Neuron (in vitro differentiated cells): ENCODE data around the gene APPBP2.
"Not testable (repeated sequence)": the region's sequence is repeated elsewhere in the genome, so short reads cannot be mapped to it uniquely, and the experiment has no call there.

ENCODE experiments used
- H2AFZ ChIP-seq: one replicate; pipeline ENCODE4 v1.6.1; 2013; ENCODE audit warnings: low read depth, mild to moderate bottlenecking, inconsistent platforms, low read length, moderate library complexity
- H3K27me3 ChIP-seq: one replicate; pipeline ENCODE4 v1.6.1; 2013; ENCODE audit warnings: low read length; ENCODE audit not compliant: insufficient read depth
- H3K36me3 ChIP-seq: one replicate; pipeline ENCODE4 v1.6.1; 2013; ENCODE audit warnings: low read length; ENCODE audit not compliant: insufficient read depth
- H3K4me1 ChIP-seq: one replicate; pipeline ENCODE4 v1.6.1; 2013; ENCODE audit warnings: low read length; ENCODE audit not compliant: insufficient read depth
- H3K4me3 ChIP-seq: 2 replicates; pipeline ENCODE4 v1.5.1; 2013; ENCODE audit warnings: mild to moderate bottlenecking, low read length, moderate library complexity
- H3K9me3 ChIP-seq: one replicate; pipeline ENCODE4 v1.6.1; 2013; ENCODE audit warnings: low read length

The APPBP2 gene

DNA sequence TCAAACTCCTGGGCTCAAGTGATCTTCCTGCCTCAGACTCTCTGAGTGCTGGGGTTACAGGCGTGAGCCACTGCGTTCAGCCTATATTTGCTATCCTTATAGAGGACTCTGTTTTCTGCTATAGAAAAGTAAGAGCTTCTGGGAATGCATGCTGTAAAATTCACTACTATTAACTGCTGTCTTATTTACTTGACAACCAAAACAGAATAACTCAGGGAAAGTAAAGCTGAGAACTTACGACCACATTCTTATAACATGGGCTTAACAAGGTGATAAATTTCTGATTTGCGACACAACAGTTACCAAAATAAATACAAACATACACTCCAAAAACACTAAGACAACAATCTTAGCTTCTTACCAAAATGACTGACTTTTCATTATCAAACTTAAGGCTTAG is 23.9 kb downstream of the APPBP2 start:
- Histone ChIP-seq H3K4me1 (no peaks in the 10 kb centered on the region), H3K9me3 (no peaks in the 10 kb centered on the region), H2AFZ (no peak overlapping the region), H3K27me3 (no peaks in the 10 kb centered on the region), H3K36me3 (peaks cover 28% of the 10 kb centered on the region), H3K4me3 (no peak overlapping the region)

DNA sequence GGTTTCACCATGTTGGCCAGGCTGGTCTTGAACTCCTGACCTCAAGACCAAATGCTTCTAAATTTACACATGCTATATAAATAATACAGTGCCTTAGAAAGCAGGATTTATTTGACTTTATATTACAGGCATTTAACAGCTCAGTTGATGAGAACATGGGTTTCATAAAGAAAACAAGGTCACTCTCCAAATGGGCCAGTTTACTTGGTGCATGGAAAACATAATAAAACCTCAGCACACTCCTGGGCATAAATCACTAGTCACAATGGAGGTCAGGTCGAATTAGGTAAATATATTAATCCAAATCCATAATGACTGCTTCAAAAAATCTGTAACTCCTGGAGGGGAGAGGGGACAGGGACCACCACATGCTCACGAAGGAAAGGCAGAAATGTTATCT is 24.5 kb downstream of the APPBP2 start:
- H3K4me3 ChIP-seq: no peak overlapping the region
- H3K36me3 ChIP-seq: peaks cover 32% of the 10 kb centered on the region
- no peaks in the 10 kb centered on the region for H3K4me1 ChIP-seq
- no peak overlapping the region for H2AFZ ChIP-seq
- H3K9me3 ChIP-seq: no peaks in the 10 kb centered on the region
- H3K27me3 ChIP-seq: no peaks in the 10 kb centered on the region

DNA sequence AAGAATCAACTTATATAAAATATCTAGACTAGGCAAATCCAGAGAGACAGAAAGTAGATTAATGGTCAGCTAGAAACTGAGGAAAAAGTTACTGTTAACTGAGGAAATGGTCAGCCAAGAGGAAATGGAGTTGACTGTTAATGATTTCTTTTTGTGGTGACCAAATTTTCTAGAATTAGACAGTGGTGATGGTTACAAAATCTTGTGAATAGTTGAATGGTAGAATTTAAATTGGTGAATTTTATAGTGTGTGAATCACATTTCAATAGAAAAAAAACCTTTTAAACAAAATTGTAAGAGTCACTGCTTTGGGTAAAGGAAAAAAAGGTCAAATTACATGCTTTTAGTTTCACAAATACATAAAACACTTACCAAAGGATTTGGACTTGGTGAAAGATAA is 30.0 kb downstream of the APPBP2 start:
- Histone ChIP-seq H2AFZ (no peak overlapping the region), H3K27me3 (no peaks in the 10 kb centered on the region), H3K9me3 (peaks cover 29% of the 10 kb centered on the region), H3K4me1 (no peaks in the 10 kb centered on the region), H3K36me3 (peaks cover 79% of the 10 kb centered on the region), H3K4me3 (no peak overlapping the region)

DNA sequence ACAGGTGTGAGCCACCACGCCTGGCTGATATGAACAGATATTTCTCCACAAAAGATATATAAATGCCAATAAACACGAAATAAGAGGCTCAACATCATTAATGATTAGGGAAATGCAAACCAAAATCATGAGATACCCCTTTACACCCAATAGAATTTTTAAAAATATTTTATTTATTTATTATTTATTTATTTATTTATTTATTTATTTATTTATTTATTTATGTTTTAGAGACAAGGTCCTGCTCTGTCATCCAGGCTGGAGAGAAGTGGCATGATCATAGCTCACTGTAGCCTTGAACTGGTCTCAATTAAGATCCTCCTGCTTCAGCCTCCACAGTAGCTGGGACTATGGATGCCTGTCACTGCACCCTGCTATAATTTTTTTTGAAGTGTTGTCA is 30.8 kb downstream of the APPBP2 start:
- no peaks in the 10 kb centered on the region for H3K27me3 ChIP-seq
- H3K36me3 ChIP-seq: peaks cover 85% of the 10 kb centered on the region
- H3K9me3 ChIP-seq: peaks cover 34% of the 10 kb centered on the region
- H2AFZ ChIP-seq: no peak overlapping the region
- H3K4me1 ChIP-seq: no peaks in the 10 kb centered on the region
- H3K4me3 ChIP-seq: no peak overlapping the region

DNA sequence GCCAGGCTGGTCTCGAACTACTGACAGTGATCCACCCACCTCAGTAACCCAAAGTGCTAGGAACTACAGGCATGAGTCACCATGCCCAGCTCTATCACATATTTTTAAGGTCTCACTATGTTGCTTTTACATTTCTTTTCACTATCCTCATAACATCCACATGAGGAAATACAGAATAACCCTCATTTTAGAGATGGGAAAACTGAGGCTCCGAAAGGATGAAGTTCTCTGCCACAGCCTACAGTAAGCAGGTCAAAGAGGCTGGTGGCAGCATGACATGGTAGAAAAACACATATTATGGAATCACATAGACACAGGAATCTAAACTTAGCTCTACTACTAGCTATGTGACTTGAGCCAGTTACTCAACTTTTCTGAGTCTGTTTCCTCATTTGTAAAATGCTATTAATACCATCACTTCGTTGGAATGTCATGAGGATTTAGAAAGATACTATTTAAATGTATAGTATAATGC is 32.2 kb downstream of the APPBP2 start:
- H3K27me3 ChIP-seq: no peaks in the 10 kb centered on the region
- peaks cover 41% of the 10 kb centered on the region for H3K9me3 ChIP-seq
- H3K4me3 ChIP-seq: no peak overlapping the region
- no peaks in the 10 kb centered on the region for H3K4me1 ChIP-seq
- no peak overlapping the region for H2AFZ ChIP-seq
- H3K36me3 ChIP-seq: peaks cover 84% of the 10 kb centered on the region

DNA sequence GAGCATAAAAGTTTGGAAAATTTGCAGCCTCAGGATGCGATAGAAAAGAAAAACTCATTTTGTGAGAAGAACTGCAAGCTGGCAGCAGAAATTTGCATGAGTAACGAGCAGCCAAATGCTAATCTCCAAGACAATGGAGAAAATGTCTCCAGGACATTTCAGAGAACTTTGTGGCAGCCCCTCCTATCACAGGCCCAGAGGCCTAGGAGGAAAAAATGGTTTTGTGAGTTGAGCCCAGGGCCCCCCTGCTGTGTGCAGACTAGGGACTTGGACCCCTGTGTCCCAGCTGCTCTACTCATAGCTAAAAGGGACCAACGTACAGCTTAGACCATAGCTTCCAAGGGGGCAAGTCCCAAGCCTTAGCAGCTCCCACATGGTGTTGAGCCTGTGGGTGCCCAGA is 34.3 kb downstream of the APPBP2 start:
- Histone ChIP-seq H3K27me3 (no peaks in the 10 kb centered on the region), H2AFZ (no peak overlapping the region), H3K4me3 (no peak overlapping the region), H3K4me1 (no peaks in the 10 kb centered on the region), H3K9me3 (peaks cover 54% of the 10 kb centered on the region), H3K36me3 (peaks cover 81% of the 10 kb centered on the region)

DNA sequence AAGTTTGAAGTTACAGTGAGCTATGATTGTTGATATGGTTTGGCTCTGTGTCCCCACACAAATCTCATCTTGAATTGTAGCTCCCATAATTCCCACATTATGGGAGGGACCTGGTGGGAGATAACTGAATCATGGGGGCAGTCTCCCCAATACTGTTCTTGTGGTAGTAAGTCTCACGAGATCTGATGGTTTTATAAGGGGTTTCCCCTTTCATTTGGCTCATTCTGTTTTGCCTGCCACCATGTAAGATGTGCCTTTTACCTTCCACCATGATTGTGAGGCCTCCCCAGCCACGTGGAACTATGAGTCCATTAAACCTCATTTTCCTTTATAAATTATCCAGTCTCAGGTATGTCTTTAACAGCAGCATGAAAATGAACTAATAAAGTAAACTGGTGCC is 35.4 kb downstream of the APPBP2 start:
- H3K9me3 ChIP-seq: peaks cover 54% of the 10 kb centered on the region

DNA sequence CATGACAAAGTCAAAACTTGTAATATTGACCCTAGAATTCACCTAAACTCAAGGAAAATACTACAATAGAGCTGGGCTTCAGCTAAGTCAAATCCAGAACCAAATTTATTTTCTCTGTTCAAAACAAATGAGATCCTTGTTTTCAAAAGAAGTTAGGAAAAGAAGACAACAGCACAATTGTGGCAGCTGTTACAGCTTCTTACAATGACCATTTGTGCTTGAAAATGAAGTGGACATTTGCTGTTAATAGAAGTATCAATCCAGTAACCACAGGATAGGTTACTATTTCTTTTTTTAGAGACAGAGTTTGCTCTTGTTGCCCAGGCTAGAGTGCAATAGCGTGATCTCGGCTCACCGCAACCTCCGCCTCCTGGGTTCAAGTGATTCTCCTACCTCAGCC is 44.4 kb downstream of the APPBP2 start:
- Histone ChIP-seq H3K4me3 (no peak overlapping the region), H3K4me1 (no peaks in the 10 kb centered on the region), H3K27me3 (no peaks in the 10 kb centered on the region), H3K36me3 (peaks cover 31% of the 10 kb centered on the region), H3K9me3 (no peaks in the 10 kb centered on the region), H2AFZ (no peak overlapping the region)

More for the DNA sequence above, 35.4 kb downstream of the APPBP2 start:
- not testable (repeated sequence) for H3K27me3 ChIP-seq, H3K4me3 ChIP-seq, H3K4me1 ChIP-seq, H2AFZ ChIP-seq
- H3K36me3 ChIP-seq: peaks cover 71% of the 10 kb centered on the region

DNA sequence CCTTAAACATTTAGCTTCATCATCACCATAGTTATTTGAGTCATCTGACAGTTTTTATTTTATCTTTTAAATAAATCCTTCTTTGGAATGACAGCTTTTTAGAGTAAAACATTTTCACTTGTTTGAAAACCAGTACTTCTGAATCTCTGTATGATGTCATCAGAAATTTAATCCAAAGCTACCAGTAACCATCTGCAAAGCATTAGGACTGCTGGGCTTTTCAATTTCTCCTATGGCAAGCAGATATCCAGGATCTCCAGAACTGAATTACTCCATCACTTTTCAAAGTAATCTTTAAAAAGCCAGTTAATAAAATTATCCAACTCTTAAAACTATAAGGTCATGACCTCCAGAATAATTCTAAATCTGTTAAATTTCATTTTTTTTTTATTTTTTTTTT is 52.3 kb downstream of the APPBP2 start:
- Histone ChIP-seq H3K4me3 (no peak overlapping the region), H3K27me3 (no peaks in the 10 kb centered on the region), H3K9me3 (peaks cover 7% of the 10 kb centered on the region), H3K36me3 (peaks cover 63% of the 10 kb centered on the region), H2AFZ (no peak overlapping the region), H3K4me1 (no peaks in the 10 kb centered on the region)

DNA sequence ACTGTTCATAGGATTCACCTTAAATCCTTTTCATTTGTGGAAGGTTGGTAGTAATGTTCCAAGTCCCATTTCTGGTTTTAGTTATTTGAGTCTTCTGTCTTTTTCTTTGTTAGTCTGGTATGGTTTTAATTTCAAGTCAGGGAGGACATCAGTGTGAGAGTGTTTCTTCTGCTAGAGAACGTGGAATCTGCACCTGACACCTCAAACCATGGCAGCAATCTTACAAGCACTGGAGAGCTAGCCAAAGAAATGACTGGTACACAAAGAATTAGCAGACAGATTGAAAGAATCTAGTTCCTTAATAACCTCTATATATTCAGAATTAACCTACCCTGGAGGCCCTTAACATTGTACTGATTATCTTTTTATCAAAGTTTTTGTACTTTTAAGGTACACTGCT is 53.6 kb downstream of the APPBP2 start:
- H3K27me3 ChIP-seq: no peaks in the 10 kb centered on the region
- peaks cover 67% of the 10 kb centered on the region for H3K36me3 ChIP-seq
- H3K4me1 ChIP-seq: no peaks in the 10 kb centered on the region
- H3K4me3 ChIP-seq: no peak overlapping the region
- peaks cover 7% of the 10 kb centered on the region for H3K9me3 ChIP-seq
- no peak overlapping the region for H2AFZ ChIP-seq

DNA sequence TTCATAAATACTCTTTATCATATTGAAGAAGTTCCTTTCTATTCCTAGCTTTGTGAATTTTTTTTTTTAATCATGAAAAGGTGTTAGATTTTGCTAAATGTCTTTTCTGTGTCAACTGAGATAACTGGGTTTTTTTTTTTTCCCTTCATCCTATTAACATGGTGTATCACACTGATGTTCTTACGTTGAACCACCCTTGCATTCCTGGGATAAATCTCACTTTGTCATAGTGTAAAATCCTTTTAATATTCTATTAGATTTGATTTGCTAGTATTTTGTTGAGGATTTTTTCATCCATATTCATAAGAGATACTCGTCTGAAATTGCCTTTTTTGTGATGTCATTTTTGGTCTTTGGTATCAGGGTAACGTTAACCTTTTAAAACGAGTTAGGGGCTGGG is 54.6 kb downstream of the APPBP2 start:
- peaks cover 7% of the 10 kb centered on the region for H3K9me3 ChIP-seq
- H3K36me3 ChIP-seq: peaks cover 63% of the 10 kb centered on the region

DNA sequence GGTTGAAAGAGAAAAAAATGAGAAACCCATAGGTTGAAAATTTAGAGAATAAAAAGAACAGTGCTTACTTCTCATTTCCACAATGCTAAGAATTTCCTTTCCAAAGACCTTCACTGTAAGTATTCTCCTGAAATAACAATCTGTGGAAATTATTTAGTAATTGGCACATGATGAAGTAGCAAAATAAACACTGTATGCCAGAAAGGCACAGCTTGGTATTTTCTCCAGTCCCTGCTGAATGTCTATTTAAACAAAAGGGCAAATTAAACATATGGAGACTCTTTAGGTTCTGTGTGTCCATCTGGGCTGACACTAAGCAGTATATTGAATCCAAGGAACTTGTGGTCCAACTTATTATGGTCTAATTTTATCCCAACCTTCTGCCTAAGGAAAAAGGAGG is 57.7 kb downstream of the APPBP2 start:
- H3K9me3 ChIP-seq: peaks cover 7% of the 10 kb centered on the region
- H3K27me3 ChIP-seq: no peaks in the 10 kb centered on the region
- no peak overlapping the region for H3K4me3 ChIP-seq
- H3K4me1 ChIP-seq: no peaks in the 10 kb centered on the region
- H3K36me3 ChIP-seq: peaks cover 72% of the 10 kb centered on the region
- no peak overlapping the region for H2AFZ ChIP-seq

More for the DNA sequence above, 54.6 kb downstream of the APPBP2 start:
- Histone ChIP-seq H2AFZ (no peak overlapping the region), H3K4me1 (no peaks in the 10 kb centered on the region), H3K4me3 (no peak overlapping the region), H3K27me3 (no peaks in the 10 kb centered on the region)

DNA sequence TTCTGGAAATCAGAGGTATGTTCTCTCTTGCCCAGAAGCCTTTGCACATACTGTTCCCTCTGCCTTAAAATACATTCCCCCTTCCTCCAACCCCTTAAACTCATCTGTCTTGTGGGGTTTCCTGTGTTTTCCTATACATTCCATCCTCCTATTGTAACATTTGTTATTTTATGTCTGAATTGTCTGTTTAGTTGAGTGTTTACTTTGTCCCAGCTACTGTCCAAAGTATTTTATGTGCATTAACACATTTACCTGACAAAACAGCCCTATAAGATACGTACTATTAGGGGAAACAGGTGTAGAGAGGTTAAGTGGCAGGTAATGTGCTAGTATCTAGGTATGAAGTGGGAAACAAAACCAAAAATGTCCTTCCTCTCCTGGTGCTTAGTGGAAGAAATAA is 61.7 kb downstream of the APPBP2 start:
- H3K36me3 ChIP-seq: peaks cover 83% of the 10 kb centered on the region
- no peaks in the 10 kb centered on the region for H3K27me3 ChIP-seq
- no peaks in the 10 kb centered on the region for H3K9me3 ChIP-seq
- H3K4me3 ChIP-seq: no peak overlapping the region
- no peaks in the 10 kb centered on the region for H3K4me1 ChIP-seq
- no peak overlapping the region for H2AFZ ChIP-seq

DNA sequence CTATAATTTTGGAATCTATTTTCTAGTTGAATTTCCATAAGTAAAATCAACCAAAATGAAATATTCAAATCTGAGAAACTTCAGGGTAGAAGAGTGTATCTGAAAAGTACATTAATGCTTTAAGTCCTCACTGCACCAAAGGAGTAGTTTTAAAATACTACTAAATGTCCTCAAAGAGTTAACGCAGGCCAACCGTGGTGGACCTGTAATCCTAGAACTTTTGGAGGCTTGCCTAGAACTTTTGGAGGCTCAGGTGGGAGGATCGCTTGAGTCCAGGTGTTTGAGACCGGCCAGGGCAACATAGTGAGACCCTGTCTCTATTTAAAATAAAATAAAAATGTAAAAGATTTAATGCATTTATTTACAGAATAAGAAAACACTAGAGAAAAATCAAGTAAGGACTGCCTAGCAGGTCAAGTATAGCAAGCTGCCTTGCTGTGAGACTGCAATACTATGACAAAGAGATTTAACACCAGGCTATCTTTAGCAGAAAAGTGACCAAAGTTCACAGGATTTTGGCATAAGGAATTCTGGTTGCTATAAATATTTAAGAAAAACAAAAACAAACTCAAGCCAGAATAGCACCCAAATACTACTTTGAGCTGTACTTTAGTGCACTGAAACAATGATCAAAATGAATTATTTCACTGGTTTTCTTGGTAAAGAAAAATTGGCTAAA is 62.7 kb downstream of the APPBP2 start:
- no peaks in the 10 kb centered on the region for H3K27me3 ChIP-seq
- H3K36me3 ChIP-seq: peaks cover 83% of the 10 kb centered on the region
- H2AFZ ChIP-seq: no peak overlapping the region
- H3K9me3 ChIP-seq: peaks cover 2% of the 10 kb centered on the region
- H3K4me3 ChIP-seq: no peak overlapping the region
- H3K4me1 ChIP-seq: no peaks in the 10 kb centered on the region
